RWPE1 (cell line): ENCODE measurements around the gene HOXB3.
"Not testable (repeated sequence)": the region's sequence is repeated elsewhere in the genome, so short reads cannot be mapped to it uniquely, and the experiment has no call there.

Experiments used
- CTCF ChIA-PET: fragments of 350-600 bp; sonication (Branson Sonifier 250); formaldehyde crosslinking; extraction: SDS; loops from one replicate; lab custom pipeline; 2021; lab: Yijun Ruan, JAX
- POLR2A ChIA-PET: fragments of 400-600 bp; formaldehyde crosslinking; extraction: SDS; loops from one replicate; lab custom pipeline; 2020; ENCODE audit warnings: antibody characterized with exemption; ENCODE audit not compliant: low non-redundant PET; lab: Yijun Ruan, JAX
- DNase-seq: peaks from one replicate; pipeline ENCODE4 v3.0.0; 2012; ENCODE audit warnings: low spot score
- H3K27ac ChIP-seq: fragments of 450-650 bp; 2 replicates; pipeline ENCODE4 v1.5.1; 2017
- CTCF ChIP-seq: fragments of 450-650 bp; conservative IDR thresholded peaks from 2 replicates; pipeline ENCODE4 v1.5.1; 2017; ENCODE audit warnings: low read depth, mild to moderate bottlenecking

HOXB3 gene

GRCh38 chr17:48537316-48537715, 52.7 kb downstream of the HOXB3 start:
- CTCF ChIA-PET = interaction anchor here (0.6 kb wide), 1 partner anchor 92 kb away, joined by 3 read pairs; no protein-coding TSS in a partner anchor
- no peak for DNase-seq
- no peak for TF ChIP-seq CTCF

GRCh38 chr17:48535793-48536559, 54.1 kb downstream of the HOXB3 start:
- DNase-seq, CTCF ChIA-PET, H3K27ac ChIP-seq, POLR2A ChIA-PET: not testable (repeated sequence)

More at GRCh38 chr17:48537316-48537715, 52.7 kb downstream of the HOXB3 start:
- no peak overlapping the region for H3K27ac ChIP-seq
- POLR2A ChIA-PET = no interaction called here

GRCh38 chr17:48532261-48532660, 57.8 kb downstream of the HOXB3 start:
- TF ChIP-seq CTCF = no peak
- no peak overlapping the region for H3K27ac ChIP-seq
- ChIA-PET CTCF (interaction anchor here (0.6 kb wide), 1 partner anchor 226 kb away, joined by 3 read pairs; no protein-coding TSS in a partner anchor), POLR2A (no interaction called here)
- DNase-seq = no peak

GRCh38 chr17:48530887-48531272, 59.2 kb downstream of the HOXB3 start, which contains the start of gene HOXB1:
Gene HOXB1 (minus strand): TSS chr17:48531011. CDS start chr17:48530904, 107 bp downstream.
- DNase-seq = no peak
- CTCF ChIA-PET = no interaction called here
- POLR2A ChIA-PET = no interaction called here
- no peak for TF ChIP-seq CTCF
- H3K27ac ChIP-seq = no peak within 1 kb of the TSS

- no peak for TF ChIP-seq CTCF
- no peak overlapping the region for H3K27ac ChIP-seq
- ChIA-PET POLR2A (no interaction called here), CTCF (interaction anchor here (0.6 kb wide), 1 partner anchor 25 kb away, joined by 3 read pairs; no protein-coding TSS in a partner anchor)
- no peak for DNase-seq
Observed at GRCh38 chr17:48530208-48530886, 59.7 kb downstream of the HOXB3 start.

- CTCF ChIA-PET = no interaction called here
- DNase-seq = no peak
- no peak overlapping the region for H3K27ac ChIP-seq
- POLR2A ChIA-PET = no interaction called here
- TF ChIP-seq CTCF = no peak
Observed at GRCh38 chr17:48529683-48530009, 60.4 kb downstream of the HOXB3 start.
